Activated CD4-positive, alpha-beta T cell treated with anti-CD3 and anti-CD28 coated beads for 24 hours (primary cell): Measurements from ENCODE around the gene PSMF1.
"Not testable (repeated sequence)": the region's sequence is repeated elsewhere in the genome, so short reads cannot be mapped to it uniquely, and the experiment has no call there.

Experiments
- DNase-seq, 2 donors: peaks; one replicate each; pipeline ENCODE4 v3.0.0-alpha.2; 2020; ENCODE audit warnings: low read depth in 2 of 2

The PSMF1 gene

DNA sequence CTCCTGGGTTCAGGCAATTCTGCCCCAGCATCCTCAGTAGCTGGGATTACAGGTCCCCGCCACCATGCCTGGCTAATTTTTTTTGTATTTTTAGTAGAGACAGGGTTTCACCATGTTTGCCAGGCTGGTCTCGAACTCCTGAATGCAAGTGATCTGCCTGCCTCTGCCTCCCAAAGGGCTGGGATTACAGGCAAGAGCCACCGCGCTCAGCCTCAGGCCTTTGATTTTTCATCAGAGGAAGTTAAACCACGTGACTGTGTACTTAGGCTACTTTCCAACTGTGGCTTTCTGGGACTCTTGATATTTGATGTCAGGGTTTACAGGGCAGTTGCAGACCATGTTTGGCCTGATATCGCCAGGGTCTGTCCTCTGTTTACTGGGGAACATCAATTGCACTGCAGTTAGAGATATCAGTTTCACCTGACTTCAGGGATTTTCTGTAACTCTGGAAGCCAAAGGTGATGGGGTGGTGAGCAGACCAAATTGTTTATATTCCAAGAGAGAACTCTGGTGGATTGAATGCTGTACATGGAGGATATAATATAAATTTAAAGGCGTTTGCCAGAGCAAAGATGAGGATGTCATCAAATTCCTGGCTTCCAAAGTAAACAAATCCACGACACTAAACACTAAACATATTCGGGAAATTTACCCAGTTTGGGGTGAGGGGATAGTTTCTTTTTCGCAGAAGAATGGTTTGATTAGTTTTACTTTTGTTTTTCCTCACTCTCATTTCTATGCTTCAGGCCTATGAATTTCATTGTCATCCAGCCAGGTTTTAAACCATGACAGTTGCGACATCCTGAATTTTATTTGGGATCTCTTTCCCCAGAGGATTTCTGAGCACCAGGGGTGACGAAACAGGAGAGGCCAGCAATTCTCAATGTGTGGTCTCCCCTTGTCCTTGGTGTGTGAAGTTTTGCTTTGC, 4.2 kb downstream of the PSMF1 start:
- no peak for DNase-seq

GRCh38 chr20:1123666-1124065, 5.3 kb downstream of the PSMF1 start:
- DNase-seq, result no peak

DNA sequence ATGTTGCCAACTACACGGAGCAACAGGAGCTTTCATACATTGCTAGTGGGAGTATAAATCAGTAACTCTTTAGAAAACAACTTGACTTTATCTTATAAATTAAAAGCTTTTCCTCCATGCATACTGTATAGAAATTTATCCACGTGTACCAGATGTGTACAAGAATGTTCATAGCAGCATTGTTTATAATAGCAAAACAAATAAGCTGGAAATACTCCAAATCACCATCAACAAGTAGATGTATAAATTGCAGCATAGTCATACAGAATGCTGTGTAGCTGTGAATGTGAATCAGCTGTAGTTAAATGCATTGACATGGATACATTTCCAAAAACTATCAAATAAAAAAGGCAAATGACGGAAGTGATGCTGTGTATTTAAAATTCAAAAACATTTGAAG, 6.0 kb downstream of the PSMF1 start:
- DNase-seq, result no peak

- no peak for DNase-seq
Measured at GRCh38 chr20:1125277-1125676, 6.9 kb downstream of the PSMF1 start.

GRCh38 chr20:1127840-1128239, 9.4 kb downstream of the PSMF1 start:
- no peak for DNase-seq

DNA sequence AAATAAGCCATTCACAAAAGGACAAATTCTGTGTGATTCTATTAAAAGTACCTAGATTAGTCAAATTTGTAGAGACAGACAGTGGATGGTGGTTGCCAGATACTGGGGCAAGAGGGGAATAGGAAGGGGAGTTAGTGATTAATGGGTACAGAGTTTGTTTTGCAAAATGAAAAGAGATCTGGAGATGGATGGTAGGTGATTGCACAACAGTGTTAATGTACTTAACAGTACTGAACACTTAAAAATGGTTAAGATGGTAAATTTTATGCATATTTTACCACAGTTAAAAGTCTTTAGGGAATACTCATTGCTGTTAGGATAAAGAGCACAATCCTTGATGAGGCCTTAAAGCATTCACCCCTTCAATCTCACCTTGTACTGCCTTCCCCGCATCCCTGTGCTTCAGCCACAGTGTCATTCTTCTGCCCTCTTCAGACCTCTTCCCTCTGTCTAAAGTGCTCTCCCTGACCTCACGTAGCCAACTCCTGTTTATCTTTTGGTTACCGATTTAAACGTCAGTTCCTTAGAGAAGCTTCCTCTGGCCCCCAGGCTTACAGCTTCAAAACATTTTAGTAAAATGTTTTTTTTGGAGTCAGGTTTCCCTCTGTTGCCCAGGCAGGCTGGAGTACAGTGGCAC, 11.8 kb downstream of the PSMF1 start:
- DNase-seq, result no peak

DNA sequence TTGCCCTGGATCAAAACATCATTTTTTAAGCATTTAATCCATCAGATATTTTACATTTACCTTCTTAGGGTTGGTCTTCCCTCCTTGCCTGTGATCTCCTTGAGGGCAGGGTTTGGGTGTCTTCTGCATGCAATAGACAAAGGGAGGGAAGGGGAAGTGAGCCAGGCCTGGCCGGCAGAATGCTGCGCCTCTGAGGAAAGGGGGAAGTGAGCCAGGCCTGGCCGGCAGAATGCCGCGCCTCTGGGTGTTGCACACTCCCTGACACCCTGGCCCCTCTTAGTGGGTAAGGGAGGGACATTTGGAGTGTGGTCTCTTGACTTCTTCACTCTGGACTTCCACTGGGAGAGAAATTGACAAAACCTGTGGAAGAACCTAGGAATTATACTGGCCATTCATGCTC, 12.4 kb downstream of the PSMF1 start:
- DNase-seq, result no peak

GRCh38 chr20:1131354-1131753, 13.0 kb downstream of the PSMF1 start:
- no peak for DNase-seq

DNA sequence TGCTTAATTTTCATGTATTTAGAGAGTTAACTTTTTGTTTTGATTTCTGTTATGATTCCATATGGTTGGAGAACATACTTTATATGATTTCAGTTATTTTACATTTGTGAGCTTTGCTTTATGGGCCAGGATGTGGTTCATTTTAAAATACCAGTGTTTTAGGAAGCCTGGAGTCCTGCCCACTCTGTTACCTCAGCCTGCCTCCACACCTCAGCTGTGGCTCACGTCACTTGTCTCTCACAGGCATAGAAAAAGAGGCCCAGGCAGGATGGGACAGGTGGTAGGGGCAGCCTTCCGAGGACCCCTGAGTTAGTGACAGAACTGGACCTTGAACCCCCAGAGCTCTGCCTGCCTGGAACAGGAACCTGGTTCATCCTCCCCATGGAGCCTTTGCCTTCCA, 16.0 kb downstream of the PSMF1 start:
- no peak for DNase-seq

- no peak for DNase-seq
Measured at GRCh38 chr20:1134836-1135235, 16.4 kb downstream of the PSMF1 start.

- DNase-seq, result no peak
Measured at GRCh38 chr20:1137236-1137635, 18.8 kb downstream of the PSMF1 start.

- DNase-seq, result no peak
Measured at GRCh38 chr20:1144401-1145172, 26.2 kb downstream of the PSMF1 start.

DNA sequence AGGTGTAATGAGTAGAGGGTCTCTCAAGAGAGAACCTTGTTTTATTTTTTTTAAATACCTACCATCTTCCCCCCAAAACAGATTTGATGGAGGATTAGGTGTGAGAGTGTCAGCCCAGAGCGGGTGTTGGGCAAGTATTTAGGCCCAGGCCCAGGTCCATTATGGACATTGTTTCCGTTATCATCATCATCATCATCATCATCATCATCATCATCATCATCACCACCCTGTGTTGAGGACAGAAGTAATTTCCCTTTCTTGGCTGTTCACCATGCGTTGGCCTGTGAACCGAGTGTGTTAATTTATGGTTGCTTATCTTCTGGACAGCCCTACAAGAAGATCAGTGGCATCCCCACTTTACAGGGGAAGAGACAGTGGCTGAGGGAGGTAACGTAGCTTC, 28.6 kb downstream of the PSMF1 start:
- DNase-seq, result no peak

GRCh38 chr20:1149812-1150211, 31.4 kb downstream of the PSMF1 start:
- DNase-seq, result not testable (repeated sequence)

- no peak for DNase-seq
Measured at GRCh38 chr20:1150218-1150617, 31.8 kb downstream of the PSMF1 start.

- DNase-seq, result no peak
Measured at GRCh38 chr20:1150968-1151367, 32.6 kb downstream of the PSMF1 start.

DNA sequence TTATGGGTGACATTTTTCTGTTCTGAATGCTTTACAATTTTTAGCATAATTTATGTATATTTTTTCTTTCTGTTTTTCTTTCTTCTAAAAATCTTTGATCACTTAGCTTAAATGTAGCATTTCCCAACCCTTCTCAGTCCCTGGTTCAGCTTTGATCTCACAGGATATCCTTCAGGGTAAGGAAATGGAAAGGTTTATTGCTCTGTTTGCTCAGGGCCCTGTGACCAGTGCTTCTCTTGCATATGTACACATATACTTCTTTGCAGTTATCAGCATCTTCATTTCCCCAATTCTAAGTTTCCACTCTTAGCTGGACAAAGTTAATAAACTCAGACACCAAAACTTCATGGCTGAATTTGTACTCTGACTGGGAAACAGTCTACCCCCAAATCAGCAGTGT, 35.8 kb downstream of the PSMF1 start:
- no peak for DNase-seq

- DNase-seq, result no peak
Measured at GRCh38 chr20:1154691-1155090, 36.3 kb downstream of the PSMF1 start.

GRCh38 chr20:1155342-1155741, 36.9 kb downstream of the PSMF1 start:
- no peak for DNase-seq

DNA sequence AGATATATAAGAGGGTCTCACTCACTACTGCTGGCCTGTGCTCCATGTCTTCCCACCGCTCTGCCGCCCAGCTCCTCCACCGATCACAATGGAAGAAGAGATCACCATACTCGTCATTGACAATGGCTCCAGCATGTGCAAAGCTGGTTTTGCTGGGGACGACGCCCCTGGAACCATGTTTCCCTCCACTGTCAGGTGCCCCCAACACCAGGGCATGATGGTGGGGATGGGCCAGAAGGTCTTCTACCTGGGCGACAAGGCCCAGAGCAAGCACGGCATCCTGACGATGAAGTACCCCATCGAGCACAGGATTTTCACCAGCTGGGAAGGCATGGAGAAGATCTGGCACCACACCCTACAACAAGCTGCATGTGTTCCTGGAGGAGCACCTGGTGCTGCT, 42.1 kb downstream of the PSMF1 start:
- DNase-seq, result no peak

- no peak for DNase-seq
Measured at GRCh38 chr20:1160991-1161390, 42.6 kb downstream of the PSMF1 start.

GRCh38 chr20:1163105-1163504, 44.7 kb downstream of the PSMF1 start:
- no peak for DNase-seq

DNA sequence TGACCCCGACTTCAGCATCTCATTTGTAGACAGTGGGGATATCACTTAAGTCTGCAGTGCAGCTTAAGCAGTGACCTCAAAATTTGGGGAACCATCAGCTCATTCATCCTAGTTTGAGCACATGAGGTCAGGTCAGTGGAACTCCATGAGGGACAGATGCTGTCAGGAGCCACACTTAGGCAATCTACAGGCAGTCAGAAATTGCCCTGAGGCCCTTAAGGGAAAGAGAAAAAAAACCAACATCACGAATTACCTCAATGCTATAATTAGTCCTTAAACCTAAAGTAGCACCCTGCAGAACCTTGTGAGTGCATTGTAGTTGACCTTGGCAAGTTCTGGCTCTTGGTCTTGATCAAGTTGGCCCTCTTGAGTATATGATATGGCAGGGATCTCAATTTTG, 45.3 kb downstream of the PSMF1 start:
- DNase-seq, result no peak
